Nephron progenitor cell (in vitro differentiated cells): ENCODE measurements around the gene NCOA7.

Experiments
- DNase-seq: peaks from one replicate; pipeline ENCODE4 v3.0.0; 2021
- H3K27ac Mint-ChIP-seq: 2 replicates; pipeline ENCODE4 v1.8.0; 2021; ENCODE audit warnings: mild to moderate bottlenecking, moderate library complexity, mixed read lengths
- H3K27me3 Mint-ChIP-seq: 2 replicates; pipeline ENCODE4 v1.8.0; 2021; ENCODE audit warnings: mild to moderate bottlenecking, low read depth, mixed read lengths; ENCODE audit not compliant: poor library complexity
- H3K36me3 Mint-ChIP-seq: 2 replicates; pipeline ENCODE4 v1.8.0; 2021; ENCODE audit warnings: low read depth, mixed read lengths
- H3K4me1 Mint-ChIP-seq: 2 replicates; pipeline ENCODE4 v1.8.0; 2021; ENCODE audit warnings: mixed read lengths
- H3K4me3 Mint-ChIP-seq: 2 replicates; pipeline ENCODE4 v1.8.0; 2021; ENCODE audit warnings: mild to moderate bottlenecking, moderate library complexity, mixed read lengths
- H3K9me3 Mint-ChIP-seq: 2 replicates; pipeline ENCODE4 v1.8.0; 2021; ENCODE audit warnings: mild to moderate bottlenecking, moderate library complexity, mixed read lengths
- CTCF ChIP-seq: fragments of 200-600 bp; sonication (generic); IDR thresholded peaks from 2 replicates; pipeline ENCODE4 v1.5.0; 2021; ENCODE audit warnings: antibody characterized with exemption

NCOA7 gene

GRCh38 chr6:125828476-125829039 lies 37.8 kb downstream of the NCOA7 start:
- Mint-ChIP-seq H3K4me3 (no peak overlapping the region), H3K9me3 (peaks cover 3% of the 10 kb centered on the region), H3K27me3 (peaks cover 3% of the 10 kb centered on the region), H3K36me3 (peaks cover 5% of the 10 kb centered on the region), H3K27ac (no peak overlapping the region), H3K4me1 (peaks cover 9% of the 10 kb centered on the region)
- TF ChIP-seq CTCF, result no peak
- no peak for DNase-seq

GRCh38 chr6:125829433-125829832 lies 38.7 kb downstream of the NCOA7 start:
- peaks cover 3% of the 10 kb centered on the region for H3K9me3 Mint-ChIP-seq
- H3K36me3 Mint-ChIP-seq, result peaks cover 5% of the 10 kb centered on the region
- no peak overlapping the region for H3K27ac Mint-ChIP-seq
- H3K27me3 Mint-ChIP-seq, result peaks cover 3% of the 10 kb centered on the region
- DNase-seq, result no peak
- TF ChIP-seq CTCF, result no peak
- peaks cover 16% of the 10 kb centered on the region for H3K4me1 Mint-ChIP-seq
- H3K4me3 Mint-ChIP-seq, result no peak overlapping the region

- Mint-ChIP-seq H3K4me3 (no peak overlapping the region), H3K4me1 (peaks cover 20% of the 10 kb centered on the region), H3K36me3 (peaks cover 1% of the 10 kb centered on the region), H3K27ac (peak overlapping the region; percentile 24), H3K27me3 (no peaks in the 10 kb centered on the region), H3K9me3 (peaks cover under 1% of the 10 kb centered on the region)
- no peak for TF ChIP-seq CTCF
- DNase-seq, result no peak
Observed at GRCh38 chr6:125831659-125832058, 40.9 kb downstream of the NCOA7 start.

GRCh38 chr6:125832391-125833117 lies 41.8 kb downstream of the NCOA7 start:
- Mint-ChIP-seq H3K27me3 (no peaks in the 10 kb centered on the region), H3K9me3 (no peaks in the 10 kb centered on the region), H3K27ac (peak overlapping the region; percentile 10), H3K4me3 (no peak overlapping the region), H3K4me1 (peaks cover 20% of the 10 kb centered on the region), H3K36me3 (no peaks in the 10 kb centered on the region)
- no peak for DNase-seq
- TF ChIP-seq CTCF, result no peak

GRCh38 chr6:125834348-125834747 lies 43.6 kb downstream of the NCOA7 start:
- H3K27ac Mint-ChIP-seq, result peak overlapping the region; percentile 63

More at GRCh38 chr6:125834348-125834747, 43.6 kb downstream of the NCOA7 start:
- Mint-ChIP-seq H3K27me3 (no peaks in the 10 kb centered on the region), H3K36me3 (no peaks in the 10 kb centered on the region), H3K4me1 (peaks cover 20% of the 10 kb centered on the region), H3K9me3 (no peaks in the 10 kb centered on the region), H3K4me3 (no peak overlapping the region)
- no peak for DNase-seq
- no peak for TF ChIP-seq CTCF
